K562 (cell line): ENCODE results near the gene TMTC2. TPM values are rescaled to one million over a fixed set of nuclear protein-coding genes. Genes with fewer than 3 reads are reported as not detected.

Experiments used
- ATAC-seq: fragments of 200-7000 bp; cut with Tn5 transposase; 3 replicates; pipeline ENCODE4 v1.9.1; 2020; ENCODE audit warnings: moderate library complexity
- BruUV-seq: library from RNA; stranded (reverse); fragments of 400-500 nt; replicated peaks from 2 replicates; lab custom pipeline; 2021; lab: Mats Ljungman, UMichigan
- CTCF ChIA-PET: fragments of 300-600 bp; formaldehyde crosslinking; extraction: SDS; loops from one replicate; lab custom pipeline; 2021; ENCODE audit warnings: low intra/inter-chr PET ratio; lab: Yijun Ruan, JAX
- POLR2A ChIA-PET: fragments of 300-600, 350-650 bp; sonication (Branson Sonifier 250); formaldehyde crosslinking; extraction: SDS; loops from one replicate; lab custom pipeline; 2021; ENCODE audit warnings: antibody characterized with exemption, inconsistent platforms; lab: Yijun Ruan, JAX
- DNase-seq, 4 experiments: peaks; one replicate each; pipeline versions ENCODE4 v3.0.0 to v3.0.0-alpha.2; 2011 to 2018; ENCODE audit warnings: low spot score in 3 of 4, mixed read lengths in 3 of 4; ENCODE audit errors: extremely low read depth in 1 of 4
- FAIRE-seq: peaks from 2 replicates; lab custom pipeline; 2011; peaks lifted over from hg19 to GRCh38; lab: Jason Lieb, UNC
- H2AFZ ChIP-seq: 2 replicates; pipeline ENCODE4 v1.6.0; 2011; ENCODE audit warnings: low read depth, low read length, control low read depth, inconsistent platforms
- H3K27ac ChIP-seq: fragments of 200-600 bp; 3 replicates; pipeline ENCODE4 v1.8.0; 2011; ENCODE audit warnings: low read depth, mild to moderate bottlenecking, control low read depth, inconsistent platforms, low read length, moderate library complexity, mixed read lengths; ENCODE audit errors: extremely low read depth
- H3K27me3 ChIP-seq, 2 experiments: fragments of 300-600 bp in 1 of 2; 2 replicates in 1 of 2; 3 replicates in 1 of 2; pipeline versions ENCODE4 v1.6.0 to v1.8.0; 2011; ENCODE audit warnings: inconsistent platforms in 2 of 2, low read length in 2 of 2, mild to moderate bottlenecking in 1 of 2, mixed read lengths in 1 of 2, moderate library complexity in 1 of 2; ENCODE audit not compliant: control insufficient read depth in 2 of 2, insufficient read depth in 2 of 2
- H3K36me3 ChIP-seq: fragments of 300-600 bp; 3 replicates; pipeline ENCODE4 v1.8.0; 2011; ENCODE audit warnings: mild to moderate bottlenecking, low read length, inconsistent platforms; ENCODE audit not compliant: control insufficient read depth, insufficient read depth
- H3K4me1 ChIP-seq, 2 experiments: fragments of 200-600 bp in 1 of 2; replicated peaks in 1 of 2; 2 replicates in 1 of 2; 3 replicates in 1 of 2; pipeline versions ENCODE4 v1.5.1 to v1.8.0; 2011; ENCODE audit warnings: inconsistent platforms in 2 of 2, low read length in 2 of 2, mild to moderate bottlenecking in 1 of 2, mixed read lengths in 1 of 2, moderate library complexity in 1 of 2; ENCODE audit not compliant: control insufficient read depth in 2 of 2, insufficient read depth in 2 of 2
- H3K4me2 ChIP-seq: 2 replicates; pipeline ENCODE4 v1.6.1; 2011; ENCODE audit warnings: low read length, control low read depth, inconsistent platforms, mixed read lengths; ENCODE audit not compliant: insufficient read depth
- H3K4me3 ChIP-seq: fragments of 200-600 bp; sonication (generic), shearing (Covaris generic); 2 replicates; pipeline ENCODE4 v1.5.1; 2016; ENCODE audit warnings: control low read depth, inconsistent platforms
- H3K79me2 ChIP-seq: fragments of 200-600 bp; 3 replicates; pipeline ENCODE4 v1.8.0; 2011; ENCODE audit warnings: low read length, inconsistent platforms; ENCODE audit not compliant: control insufficient read depth, insufficient read depth
- H3K9ac ChIP-seq, 2 experiments: 2 replicates each; pipeline versions ENCODE4 v1.6.0 to v1.6.1; 2011; ENCODE audit warnings: low read depth in 2 of 2, low read length in 2 of 2, control low read depth in 1 of 2, inconsistent platforms in 1 of 2, mild to moderate bottlenecking in 1 of 2, mixed read lengths in 1 of 2; ENCODE audit not compliant: insufficient read depth in 1 of 2
- H3K9me1 ChIP-seq: one replicate; pipeline ENCODE4 v1.6.0; 2011; ENCODE audit warnings: inconsistent platforms, mild to moderate bottlenecking, low read length, moderate library complexity; ENCODE audit not compliant: control insufficient read depth, insufficient read depth
- H3K9me3 ChIP-seq: replicated peaks from 2 replicates; pipeline ENCODE4 v1.5.1; 2011; ENCODE audit warnings: low read depth, low read length, inconsistent platforms; ENCODE audit not compliant: control insufficient read depth, insufficient read depth
- H4K20me1 ChIP-seq: replicated peaks from 2 replicates; pipeline ENCODE4 v1.6.1; 2011; ENCODE audit warnings: low read length, inconsistent platforms, mixed read lengths; ENCODE audit not compliant: control insufficient read depth, insufficient read depth
- CBX1 ChIP-seq: sonication (generic); IDR thresholded peaks from 2 replicates; pipeline ENCODE4 v1.6.1; 2016; ENCODE audit warnings: antibody characterized with exemption, low read depth, mild to moderate bottlenecking
- HDAC6 ChIP-seq: IDR thresholded peaks from 2 replicates; pipeline ENCODE4 v1.6.1; 2012; ENCODE audit warnings: low read depth, mild to moderate bottlenecking, control low read depth, inconsistent platforms, low read length, moderate library complexity
- WGBS: fragments of 100-300 bp; shearing (Covaris generic); methylation state at CpG from one replicate; pipeline ENCODE4 v1.1.6; 2016; ENCODE audit warnings: low coverage, mixed read lengths; ENCODE audit not compliant: insufficient coverage; ENCODE audit errors: missing lambda C conversion rate; 5-methylcytosine and 5-hydroxymethylcytosine counted together
- in situ Hi-C: fragments of 300-500 bp; cut with MboI; formaldehyde crosslinking; loops from 4 replicates; pipeline ENCODE4 v1.15.0; 2018; ENCODE audit warnings: inconsistent platforms, mixed read lengths
- intact Hi-C: fragments of 100-400 bp; cut with micrococcal nuclease; formaldehyde crosslinking; loops from 2 replicates; pipeline ENCODE4 v1.14.2; 2022
- polyA plus RNA-seq, 8 experiments: library from polyadenylated mRNA; depleted of rRNA in 4 of 8; stranded (reverse) in 5 of 8; unstranded in 3 of 8; fragments of >200 nt; fragmentation: Nextera tagmentation in 2 of 8; fragmentation: Illumina TruSeq in 1 of 8; extraction: Ambion mirVana in 2 of 8; extraction: Trizol in 1 of 8; gene quantifications; 2 replicates each; pipeline versions ENCODE4 v1.2.1 to v1.2.3, GENCODE V29; 2011 to 2014; ENCODE audit warnings: inconsistent platforms in 1 of 8, missing spikeins in 1 of 8
- total RNA-seq, 7 experiments: library from RNA; depleted of rRNA in 6 of 7; stranded (reverse); fragments of >200 nt in 6 of 7; fragmentation: Illumina TruSeq in 2 of 7; extraction: Trizol in 2 of 7; gene quantifications; 2 replicates each; pipeline versions ENCODE4 v1.2.1 to v1.2.3, GENCODE V29; 2011 to 2021; ENCODE audit warnings: low replicate concordance in 1 of 7
- TF ChIP-seq, protein P1 (sequence below): fragments of 450-650 bp; IDR thresholded peaks from 2 replicates; pipeline ENCODE4 v1.6.1; 2016; ENCODE audit warnings: borderline replicate concordance

Gene TMTC2
- total and polyA plus RNA-seq, 9 of the 15 experiments (the other 6 are each of a cell fraction or from before 2014, with no cell fraction given), result 0.29 to 1.1 (median 0.55) TPM

DNA sequence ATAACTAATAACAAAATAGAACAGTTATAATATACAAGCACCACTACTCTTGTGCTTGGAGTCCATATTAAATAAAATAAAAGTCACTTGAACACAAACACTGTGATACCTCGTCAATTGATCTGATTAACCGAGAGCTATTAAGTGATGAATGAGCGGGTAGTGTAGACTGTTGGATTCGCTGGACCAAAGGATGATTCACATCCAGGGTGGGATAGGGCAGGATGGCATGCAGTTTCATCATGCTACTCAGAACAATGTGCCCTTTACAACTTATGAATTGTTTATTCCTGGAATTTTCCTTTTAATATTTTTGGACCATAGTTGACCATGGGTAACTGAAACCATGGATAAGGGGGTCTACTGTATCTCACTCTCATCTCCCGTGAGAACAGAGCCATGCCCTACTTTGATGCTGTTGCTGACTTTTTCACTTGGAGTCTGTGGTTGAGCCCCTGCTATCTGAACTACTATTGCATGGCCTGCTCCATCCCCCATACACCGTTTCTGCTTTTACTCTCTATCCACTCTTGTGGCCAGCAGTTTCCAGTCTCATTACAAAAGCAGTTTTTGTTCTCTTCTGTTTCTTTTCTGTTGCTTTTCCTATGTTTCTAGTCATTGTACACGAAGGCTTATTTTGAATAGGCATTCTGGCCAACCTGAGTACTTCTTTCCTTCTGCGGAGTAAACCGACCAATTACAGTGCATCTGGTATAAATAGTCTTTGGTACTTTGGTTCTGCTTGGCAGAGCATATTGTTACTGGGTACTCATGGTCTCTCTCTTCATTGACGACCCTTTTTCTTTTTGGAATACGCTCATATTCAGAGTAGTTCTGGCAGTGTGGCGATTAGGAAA, 12.2 kb downstream of the TMTC2 start (continued):
- TF ChIP-seq, protein P1, sequence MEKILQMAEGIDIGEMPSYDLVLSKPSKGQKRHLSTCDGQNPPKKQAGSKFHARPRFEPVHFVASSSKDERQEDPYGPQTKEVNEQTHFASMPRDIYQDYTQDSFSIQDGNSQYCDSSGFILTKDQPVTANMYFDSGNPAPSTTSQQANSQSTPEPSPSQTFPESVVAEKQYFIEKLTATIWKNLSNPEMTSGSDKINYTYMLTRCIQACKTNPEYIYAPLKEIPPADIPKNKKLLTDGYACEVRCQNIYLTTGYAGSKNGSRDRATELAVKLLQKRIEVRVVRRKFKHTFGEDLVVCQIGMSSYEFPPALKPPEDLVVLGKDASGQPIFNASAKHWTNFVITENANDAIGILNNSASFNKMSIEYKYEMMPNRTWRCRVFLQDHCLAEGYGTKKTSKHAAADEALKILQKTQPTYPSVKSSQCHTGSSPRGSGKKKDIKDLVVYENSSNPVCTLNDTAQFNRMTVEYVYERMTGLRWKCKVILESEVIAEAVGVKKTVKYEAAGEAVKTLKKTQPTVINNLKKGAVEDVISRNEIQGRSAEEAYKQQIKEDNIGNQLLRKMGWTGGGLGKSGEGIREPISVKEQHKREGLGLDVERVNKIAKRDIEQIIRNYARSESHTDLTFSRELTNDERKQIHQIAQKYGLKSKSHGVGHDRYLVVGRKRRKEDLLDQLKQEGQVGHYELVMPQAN, result no peak
- no peak for TF ChIP-seq CBX1

DNA sequence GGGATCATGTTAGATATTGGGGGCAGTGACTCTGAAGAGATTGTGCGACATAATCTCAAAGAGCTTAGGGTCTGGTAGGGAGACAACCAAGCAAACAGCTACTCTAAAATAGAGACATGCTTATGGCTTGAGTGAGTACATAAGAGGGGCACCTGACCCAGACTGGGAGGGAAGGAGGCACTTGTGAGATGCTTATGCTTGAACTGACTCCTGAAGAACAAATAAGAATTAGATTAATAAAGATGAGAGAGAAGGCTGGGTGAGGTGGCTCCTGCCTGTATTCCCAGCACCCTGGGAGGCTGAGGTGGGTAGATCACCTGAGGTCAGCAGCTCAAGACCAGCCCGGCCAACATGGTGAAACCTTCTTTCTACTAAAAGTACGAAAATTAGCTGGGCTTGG, 19.1 kb downstream of the TMTC2 start:
- no peak overlapping the region for H3K4me2 ChIP-seq
- ATAC-seq (no peak), FAIRE-seq (no peak), DNase-seq (no peak)
- H3K4me1 ChIP-seq, result no peaks in the 10 kb centered on the region
- H3K9me1 ChIP-seq, result no peaks in the 10 kb centered on the region
- H3K36me3 ChIP-seq, result no peaks in the 10 kb centered on the region
- BruUV-seq, result no TSS peak
- H3K27me3 ChIP-seq, result no peaks in the 10 kb centered on the region
- H2AFZ ChIP-seq, result no peak overlapping the region
- CTCF ChIA-PET, result no interaction called here
- H4K20me1 ChIP-seq, result no peaks in the 10 kb centered on the region
- no peaks in the 10 kb centered on the region for H3K79me2 ChIP-seq
- intact Hi-C loops (no loop called here), in situ Hi-C loops (no loop called here)
- WGBS, result 0% methylated on average over 3 of the region's 3 CpGs
- H3K9me3 ChIP-seq, result no peaks in the 10 kb centered on the region
- no peak overlapping the region for H3K4me3 ChIP-seq
- POLR2A ChIA-PET, result no interaction called here
- no peak overlapping the region for H3K9ac ChIP-seq
- H3K27ac ChIP-seq, result no peak overlapping the region
- no peak for TF ChIP-seq HDAC6
